ENCODE data around the gene SHANK1. TPM values are rescaled to one million over a fixed set of nuclear protein-coding genes. Genes with fewer than 3 reads are reported as not detected.
"Not testable (repeated sequence)": the region's sequence is repeated elsewhere in the genome, so short reads cannot be mapped to it uniquely, and the experiment has no call there.

The SHANK1 gene
- total and polyA plus RNA-seq, 2 of the 4 experiments (the other 2 are of a cell fraction) = 6.1 to 6.7 TPM

GRCh38 chr19:50767263-50767662 lies 47.7 kb upstream of the SHANK1 start:
- WGBS, 2 experiments (ENCODE audit: extremely low coverage in 2 of 2, insufficient read length in 1 of 2) = 40% methylated on average over 3 of the region's 5 CpGs; no CpG with 5 or more reads in 1 of the 2 experiments
- H3K14ac ChIP-seq (replicated peaks; ENCODE audit: low read depth, low read length); H3K36me3 ChIP-seq (ENCODE audit: control insufficient read depth, insufficient read depth, low read length); H2BK120ac ChIP-seq (ENCODE audit: low read depth, low read length); H3K79me1 ChIP-seq (ENCODE audit: low read depth in 1 of 2, low read length in 2 of 2); H4K20me1 ChIP-seq (ENCODE audit: insufficient read depth, low read length); H3K27me3 ChIP-seq (ENCODE audit: control insufficient read depth, insufficient read depth, low read length); H2AK9ac ChIP-seq (replicated peaks; ENCODE audit: low read depth, low read length, poor library complexity); BruUV-seq (replicated peaks); POLR2A ChIA-PET (ENCODE audit: unreplicated experiment); H2BK20ac ChIP-seq (ENCODE audit: low read depth, low read length); H3K4me1 ChIP-seq (ENCODE audit: control insufficient read depth, insufficient read depth, low read length); ATAC-seq (ENCODE audit: low read depth); H3K4me2 ChIP-seq (ENCODE audit: low read depth, low read length); H3K23ac ChIP-seq (ENCODE audit: low read depth, low read length); H2BK15ac ChIP-seq (ENCODE audit: low read depth, low read length); DNase-seq; H3K4me3 ChIP-seq (ENCODE audit: insufficient read depth, low read depth, low read length); dilution Hi-C loops (cut with HindIII; ENCODE audit: low sequenced_read_pairs, unreplicated experiment); intact Hi-C loops (cut with micrococcal nuclease); H2BK5ac ChIP-seq (ENCODE audit: low read depth, low read length, poor library complexity, severe bottlenecking); H3K27ac ChIP-seq (ENCODE audit: insufficient read depth, low read length); H4K91ac ChIP-seq (ENCODE audit: insufficient read depth, low read depth, low read length); H3K9me1 ChIP-seq (ENCODE audit: insufficient read depth, low read length); H3K4ac ChIP-seq (ENCODE audit: low read depth, low read length); H3K18ac ChIP-seq (ENCODE audit: low read depth, low read length); H3K9ac ChIP-seq (ENCODE audit: low read depth, low read length); CTCF ChIA-PET; H3K9me3 ChIP-seq (ENCODE audit: control insufficient read depth, insufficient read depth, low read length); H4K8ac ChIP-seq (ENCODE audit: low read depth in 2 of 2, low read length in 2 of 2); H2AFZ ChIP-seq (replicated peaks; ENCODE audit: low read length, poor library complexity); H3K56ac ChIP-seq (ENCODE audit: extremely low read depth, insufficient read depth, low read length); H2AK5ac ChIP-seq (ENCODE audit: low read depth, low read length); in situ Hi-C loops (cut with MboI; ENCODE audit: low sequenced_read_pairs); H4K5ac ChIP-seq (ENCODE audit: low read depth, low read length): not testable (repeated sequence)

- H3K27me3 ChIP-seq (ENCODE audit: control insufficient read depth, insufficient read depth, low read length); H4K8ac ChIP-seq (ENCODE audit: low read depth in 2 of 2, low read length in 2 of 2); H2BK120ac ChIP-seq (ENCODE audit: low read depth, low read length); H3K56ac ChIP-seq (ENCODE audit: extremely low read depth, insufficient read depth, low read length); ATAC-seq (ENCODE audit: low read depth); H3K36me3 ChIP-seq (ENCODE audit: control insufficient read depth, insufficient read depth, low read length); H3K9ac ChIP-seq (ENCODE audit: low read depth, low read length); POLR2A ChIA-PET (ENCODE audit: unreplicated experiment); H4K5ac ChIP-seq (ENCODE audit: low read depth, low read length); H3K4me2 ChIP-seq (ENCODE audit: low read depth, low read length); H3K9me1 ChIP-seq (ENCODE audit: insufficient read depth, low read length); H3K18ac ChIP-seq (ENCODE audit: low read depth, low read length); H4K20me1 ChIP-seq (ENCODE audit: insufficient read depth, low read length); H2AK5ac ChIP-seq (ENCODE audit: low read depth, low read length); H2BK5ac ChIP-seq (ENCODE audit: low read depth, low read length, poor library complexity, severe bottlenecking); H3K4ac ChIP-seq (ENCODE audit: low read depth, low read length); H3K4me1 ChIP-seq (ENCODE audit: control insufficient read depth, insufficient read depth, low read length); H3K79me1 ChIP-seq (ENCODE audit: low read depth in 1 of 2, low read length in 2 of 2); H3K27ac ChIP-seq (ENCODE audit: insufficient read depth, low read length); BruUV-seq (replicated peaks); H3K14ac ChIP-seq (replicated peaks; ENCODE audit: low read depth, low read length); in situ Hi-C loops (cut with MboI; ENCODE audit: low sequenced_read_pairs); H3K4me3 ChIP-seq (ENCODE audit: insufficient read depth, low read depth, low read length); DNase-seq; dilution Hi-C loops (cut with HindIII; ENCODE audit: low sequenced_read_pairs, unreplicated experiment); H2BK20ac ChIP-seq (ENCODE audit: low read depth, low read length); H3K9me3 ChIP-seq (ENCODE audit: control insufficient read depth, insufficient read depth, low read length); H4K91ac ChIP-seq (ENCODE audit: insufficient read depth, low read depth, low read length); H2BK15ac ChIP-seq (ENCODE audit: low read depth, low read length); CTCF ChIA-PET; H2AK9ac ChIP-seq (replicated peaks; ENCODE audit: low read depth, low read length, poor library complexity); H3K23ac ChIP-seq (ENCODE audit: low read depth, low read length); H2AFZ ChIP-seq (replicated peaks; ENCODE audit: low read length, poor library complexity); intact Hi-C loops (cut with micrococcal nuclease): not testable (repeated sequence)
- 83% methylated on average over 4 of the region's 12 CpGs; no CpG with 5 or more reads in 1 of the 2 experiments for WGBS, 2 experiments (ENCODE audit: extremely low coverage in 2 of 2, insufficient read length in 1 of 2)
These were observed 47.1 kb upstream of the SHANK1 start for GRCh38 chr19:50766746-50767145.
